Keratinocyte (primary cell): ENCODE results near the gene SGSM1.

ENCODE experiments used
- EZH2 ChIP-seq: IDR thresholded peaks from one replicate; pipeline ENCODE4 v1.6.1; 2012; ENCODE audit warnings: inconsistent platforms, mild to moderate bottlenecking, low read length, moderate library complexity
- TF ChIP-seq, protein P1 (sequence below), 3 experiments: IDR thresholded peaks in 1 of 3; conservative IDR thresholded peaks in 1 of 3; optimal IDR thresholded peaks in 1 of 3; 2 replicates in 2 of 3; 3 replicates in 1 of 3; pipeline versions ENCODE3 to v1.5.1; 2011; ENCODE audit warnings: low read length in 3 of 3, mild to moderate bottlenecking in 3 of 3, moderate library complexity in 2 of 3, control low read depth in 1 of 3, inconsistent platforms in 1 of 3; ENCODE audit not compliant: insufficient read depth in 2 of 3; ENCODE audit errors: extremely low read depth in 1 of 3

GRCh38 chr22:24920029-24920428 lies 114.0 kb downstream of the SGSM1 start:
- TF ChIP-seq EZH2: no peak
- TF ChIP-seq, protein P1, sequence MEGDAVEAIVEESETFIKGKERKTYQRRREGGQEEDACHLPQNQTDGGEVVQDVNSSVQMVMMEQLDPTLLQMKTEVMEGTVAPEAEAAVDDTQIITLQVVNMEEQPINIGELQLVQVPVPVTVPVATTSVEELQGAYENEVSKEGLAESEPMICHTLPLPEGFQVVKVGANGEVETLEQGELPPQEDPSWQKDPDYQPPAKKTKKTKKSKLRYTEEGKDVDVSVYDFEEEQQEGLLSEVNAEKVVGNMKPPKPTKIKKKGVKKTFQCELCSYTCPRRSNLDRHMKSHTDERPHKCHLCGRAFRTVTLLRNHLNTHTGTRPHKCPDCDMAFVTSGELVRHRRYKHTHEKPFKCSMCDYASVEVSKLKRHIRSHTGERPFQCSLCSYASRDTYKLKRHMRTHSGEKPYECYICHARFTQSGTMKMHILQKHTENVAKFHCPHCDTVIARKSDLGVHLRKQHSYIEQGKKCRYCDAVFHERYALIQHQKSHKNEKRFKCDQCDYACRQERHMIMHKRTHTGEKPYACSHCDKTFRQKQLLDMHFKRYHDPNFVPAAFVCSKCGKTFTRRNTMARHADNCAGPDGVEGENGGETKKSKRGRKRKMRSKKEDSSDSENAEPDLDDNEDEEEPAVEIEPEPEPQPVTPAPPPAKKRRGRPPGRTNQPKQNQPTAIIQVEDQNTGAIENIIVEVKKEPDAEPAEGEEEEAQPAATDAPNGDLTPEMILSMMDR (optimal IDR thresholded peaks at IDR 0.05 in 1 of 3, IDR thresholded peaks at IDR 0.05 in 1 of 3, conservative IDR thresholded peaks at IDR 0.05 in 1 of 3; ENCODE audit: extremely low read depth in 1 of 3, insufficient read depth in 2 of 3, low read length in 3 of 3): no peak
